IPS-18a (cell line): ENCODE data around the gene HBE1.
"Not testable (repeated sequence)": the region's sequence is repeated elsewhere in the genome, so short reads cannot be mapped to it uniquely, and the experiment has no call there.

Experiments used
- H3K27ac ChIP-seq: one replicate; pipeline ENCODE4 v1.5.1; 2013; ENCODE audit warnings: low read length
- H3K27me3 ChIP-seq: one replicate; pipeline ENCODE4 v1.6.1; 2013; ENCODE audit warnings: mild to moderate bottlenecking, low read length; ENCODE audit not compliant: control insufficient read depth, insufficient read depth
- H3K36me3 ChIP-seq: one replicate; pipeline ENCODE4 v1.6.1; 2013; ENCODE audit warnings: low read depth, low read length; ENCODE audit not compliant: control insufficient read depth
- H3K4me1 ChIP-seq: one replicate; pipeline ENCODE4 v1.6.1; 2013; ENCODE audit warnings: low read depth, low read length; ENCODE audit not compliant: control insufficient read depth
- H3K4me3 ChIP-seq: one replicate; pipeline ENCODE4 v1.5.1; 2013; ENCODE audit warnings: low read length
- H3K9ac ChIP-seq: one replicate; pipeline ENCODE4 v1.6.1; 2013; ENCODE audit warnings: mild to moderate bottlenecking, low read length, moderate library complexity
- H3K9me3 ChIP-seq: one replicate; pipeline ENCODE4 v1.6.1; 2013; ENCODE audit warnings: low read depth, low read length; ENCODE audit not compliant: control insufficient read depth

Gene HBE1

GRCh38 chr11:5294342-5294995 is 24.7 kb upstream of the HBE1 start:
- H3K27ac ChIP-seq, H3K27me3 ChIP-seq: not testable (repeated sequence)

GRCh38 chr11:5293028-5293427 is 23.3 kb upstream of the HBE1 start:
- Histone ChIP-seq H3K27me3 (no peaks in the 10 kb centered on the region), H3K9ac (no peak overlapping the region), H3K9me3 (no peaks in the 10 kb centered on the region), H3K4me1 (no peaks in the 10 kb centered on the region), H3K27ac (no peak overlapping the region), H3K4me3 (no peak overlapping the region), H3K36me3 (no peaks in the 10 kb centered on the region)

More at GRCh38 chr11:5294342-5294995, 24.7 kb upstream of the HBE1 start:
- H3K4me3 ChIP-seq, H3K9ac ChIP-seq, H3K9me3 ChIP-seq, H3K4me1 ChIP-seq, H3K36me3 ChIP-seq: not testable (repeated sequence)

GRCh38 chr11:5291207-5291838 is 21.6 kb upstream of the HBE1 start:
- Histone ChIP-seq H3K4me3 (no peak overlapping the region), H3K36me3 (no peaks in the 10 kb centered on the region), H3K4me1 (no peaks in the 10 kb centered on the region), H3K9ac (no peak overlapping the region), H3K9me3 (no peaks in the 10 kb centered on the region), H3K27me3 (no peaks in the 10 kb centered on the region), H3K27ac (no peak overlapping the region)

GRCh38 chr11:5290106-5290505 is 20.4 kb upstream of the HBE1 start:
- Histone ChIP-seq H3K4me1 (no peaks in the 10 kb centered on the region), H3K4me3 (no peak overlapping the region), H3K9ac (no peak overlapping the region), H3K9me3 (no peaks in the 10 kb centered on the region), H3K27ac (no peak overlapping the region), H3K27me3 (no peaks in the 10 kb centered on the region), H3K36me3 (no peaks in the 10 kb centered on the region)

- Histone ChIP-seq H3K4me1 (no peaks in the 10 kb centered on the region), H3K27ac (no peak overlapping the region), H3K9ac (no peak overlapping the region), H3K27me3 (no peaks in the 10 kb centered on the region), H3K4me3 (no peak overlapping the region), H3K9me3 (no peaks in the 10 kb centered on the region), H3K36me3 (no peaks in the 10 kb centered on the region)
These were observed 20.0 kb upstream of the HBE1 start for GRCh38 chr11:5289696-5290095.

GRCh38 chr11:5288906-5289550 is 19.3 kb upstream of the HBE1 start:
- Histone ChIP-seq H3K4me1 (no peaks in the 10 kb centered on the region), H3K4me3 (no peak overlapping the region), H3K27ac (no peak overlapping the region), H3K9ac (no peak overlapping the region), H3K9me3 (no peaks in the 10 kb centered on the region), H3K36me3 (no peaks in the 10 kb centered on the region), H3K27me3 (no peaks in the 10 kb centered on the region)

GRCh38 chr11:5288108-5288905 is 18.6 kb upstream of the HBE1 start:
- Histone ChIP-seq H3K27me3 (no peaks in the 10 kb centered on the region), H3K9ac (no peak overlapping the region), H3K9me3 (no peaks in the 10 kb centered on the region), H3K27ac (no peak overlapping the region), H3K4me1 (no peaks in the 10 kb centered on the region), H3K36me3 (no peaks in the 10 kb centered on the region), H3K4me3 (no peak overlapping the region)

- Histone ChIP-seq H3K27me3 (no peaks in the 10 kb centered on the region), H3K4me3 (no peak overlapping the region), H3K36me3 (no peaks in the 10 kb centered on the region), H3K9me3 (no peaks in the 10 kb centered on the region), H3K9ac (no peak overlapping the region), H3K4me1 (no peaks in the 10 kb centered on the region), H3K27ac (no peak overlapping the region)
These were observed 17.2 kb upstream of the HBE1 start for GRCh38 chr11:5286901-5287300.

- no peaks in the 10 kb centered on the region for H3K36me3 ChIP-seq
- no peak overlapping the region for H3K9ac ChIP-seq
- H3K27me3 ChIP-seq = no peaks in the 10 kb centered on the region
- no peaks in the 10 kb centered on the region for H3K9me3 ChIP-seq
- no peaks in the 10 kb centered on the region for H3K4me1 ChIP-seq
- no peak overlapping the region for H3K27ac ChIP-seq
- H3K4me3 ChIP-seq = no peak overlapping the region
These were observed 16.6 kb upstream of the HBE1 start for GRCh38 chr11:5286351-5286750.

GRCh38 chr11:5285703-5286340 is 16.1 kb upstream of the HBE1 start:
- Histone ChIP-seq H3K4me3 (no peak overlapping the region), H3K9ac (no peak overlapping the region), H3K36me3 (no peaks in the 10 kb centered on the region), H3K27me3 (no peaks in the 10 kb centered on the region), H3K27ac (no peak overlapping the region), H3K4me1 (no peaks in the 10 kb centered on the region), H3K9me3 (no peaks in the 10 kb centered on the region)

GRCh38 chr11:5284637-5285036 is 14.9 kb upstream of the HBE1 start:
- H3K36me3 ChIP-seq = no peaks in the 10 kb centered on the region
- no peaks in the 10 kb centered on the region for H3K9me3 ChIP-seq
- no peaks in the 10 kb centered on the region for H3K27me3 ChIP-seq
- no peak overlapping the region for H3K4me3 ChIP-seq
- no peak overlapping the region for H3K27ac ChIP-seq
- H3K4me1 ChIP-seq = no peaks in the 10 kb centered on the region
- H3K9ac ChIP-seq = no peak overlapping the region
